Right lobe of liver (tissue), 4 donors: ENCODE measurements around the gene MACROD2.

ENCODE experiments used
- POLR2A ChIP-seq: fragments of 450-650 bp; IDR thresholded peaks from one replicate; pipeline ENCODE4 v1.6.1; 2017; ENCODE audit warnings: antibody characterized with exemption, mild to moderate bottlenecking
- TF ChIP-seq, protein P1 (sequence below), 4 donors: fragments of 200-600 bp in 3 of 4; fragments of 450-650 bp in 1 of 4; IDR thresholded peaks; one replicate each; pipeline versions ENCODE4 v1.5.1 to v1.8.0; 2016 to 2022; ENCODE audit warnings: antibody characterized with exemption in 4 of 4, mild to moderate bottlenecking in 2 of 4
- donor health status: DM: no; HTN: no; CAD: no.
- donor health status: DM: no; HTN: no; CAD: no.
- donor health status: DM: no; HTN: yes; CAD: no.

GRCh38 chr20:14616003-14616402 lies 620.7 kb downstream of the MACROD2 start:
- TF ChIP-seq, protein P1, sequence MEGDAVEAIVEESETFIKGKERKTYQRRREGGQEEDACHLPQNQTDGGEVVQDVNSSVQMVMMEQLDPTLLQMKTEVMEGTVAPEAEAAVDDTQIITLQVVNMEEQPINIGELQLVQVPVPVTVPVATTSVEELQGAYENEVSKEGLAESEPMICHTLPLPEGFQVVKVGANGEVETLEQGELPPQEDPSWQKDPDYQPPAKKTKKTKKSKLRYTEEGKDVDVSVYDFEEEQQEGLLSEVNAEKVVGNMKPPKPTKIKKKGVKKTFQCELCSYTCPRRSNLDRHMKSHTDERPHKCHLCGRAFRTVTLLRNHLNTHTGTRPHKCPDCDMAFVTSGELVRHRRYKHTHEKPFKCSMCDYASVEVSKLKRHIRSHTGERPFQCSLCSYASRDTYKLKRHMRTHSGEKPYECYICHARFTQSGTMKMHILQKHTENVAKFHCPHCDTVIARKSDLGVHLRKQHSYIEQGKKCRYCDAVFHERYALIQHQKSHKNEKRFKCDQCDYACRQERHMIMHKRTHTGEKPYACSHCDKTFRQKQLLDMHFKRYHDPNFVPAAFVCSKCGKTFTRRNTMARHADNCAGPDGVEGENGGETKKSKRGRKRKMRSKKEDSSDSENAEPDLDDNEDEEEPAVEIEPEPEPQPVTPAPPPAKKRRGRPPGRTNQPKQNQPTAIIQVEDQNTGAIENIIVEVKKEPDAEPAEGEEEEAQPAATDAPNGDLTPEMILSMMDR (IDR thresholded peaks at IDR 0.05) = no peak
- TF ChIP-seq POLR2A = no peak
